ACC112 (cell line): ENCODE results near the gene NDFIP2.

Experiments
- H2AFZ ChIP-seq: fragments of 200-600 bp; sonication (generic); one replicate; pipeline ENCODE4 v1.6.0; 2017; ENCODE audit warnings: antibody characterized with exemption, low read length; ENCODE audit not compliant: unreplicated experiment
- H3K27ac ChIP-seq: fragments of 200-600 bp; sonication (generic); 2 replicates; pipeline ENCODE4 v1.5.1; 2014; ENCODE audit warnings: low read depth, mild to moderate bottlenecking, antibody characterized with exemption, low read length, moderate library complexity
- H3K27me3 ChIP-seq: fragments of 200-600 bp; sonication (generic); 2 replicates; pipeline ENCODE4 v1.6.1; 2014; ENCODE audit warnings: mild to moderate bottlenecking, antibody characterized with exemption, low read length, moderate library complexity, mixed read lengths; ENCODE audit not compliant: insufficient read depth
- H3K36me3 ChIP-seq: fragments of 200-600 bp; sonication (generic); 2 replicates; pipeline ENCODE4 v1.6.1; 2016; ENCODE audit warnings: mild to moderate bottlenecking, antibody characterized with exemption, low read length, moderate library complexity, mixed read lengths; ENCODE audit not compliant: insufficient read depth
- H3K4me1 ChIP-seq: fragments of 200-600 bp; sonication (generic); one replicate; pipeline ENCODE4 v1.6.1; 2016; ENCODE audit warnings: low read length, mixed read lengths; ENCODE audit not compliant: insufficient read depth, unreplicated experiment, control insufficient read depth
- H3K4me3 ChIP-seq: fragments of 200-600 bp; sonication (generic); 2 replicates; pipeline ENCODE4 v1.5.1; 2014; ENCODE audit warnings: mild to moderate bottlenecking, low read depth, low read length
- H3K79me2 ChIP-seq: fragments of 200-600 bp; sonication (generic); one replicate; pipeline ENCODE4 v1.6.0; 2016; ENCODE audit warnings: low read length; ENCODE audit not compliant: control insufficient read depth, unreplicated experiment, insufficient read depth

The NDFIP2 gene

GRCh38 chr13:79447141-79447540 is 33.8 kb upstream of the NDFIP2 start:
- H3K27ac ChIP-seq: no peak overlapping the region
- H3K4me1 ChIP-seq: peaks cover 9% of the 10 kb centered on the region
- H3K4me3 ChIP-seq: no peak overlapping the region
- H3K27me3 ChIP-seq: no peaks in the 10 kb centered on the region
- H3K79me2 ChIP-seq: no peaks in the 10 kb centered on the region
- no peaks in the 10 kb centered on the region for H3K36me3 ChIP-seq
- no peak overlapping the region for H2AFZ ChIP-seq

DNA sequence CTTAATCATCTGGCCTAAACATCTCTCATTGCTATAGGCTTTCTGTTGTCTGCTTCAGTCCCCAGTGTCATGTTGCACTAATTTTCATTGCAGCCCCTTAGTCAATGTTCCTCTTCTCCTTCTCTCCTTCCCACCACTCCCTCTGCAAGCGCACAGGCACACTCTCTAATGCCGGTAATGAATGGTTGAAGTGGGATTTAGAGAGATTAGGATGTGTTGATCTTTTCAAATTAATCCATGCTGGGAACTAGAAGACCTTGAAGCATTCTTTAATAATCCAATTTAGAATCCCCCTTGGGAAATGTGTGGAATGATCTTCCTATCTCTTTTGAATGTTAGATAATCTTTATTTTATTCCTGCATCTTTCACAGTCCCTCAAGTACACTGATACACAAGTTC is 33.2 kb upstream of the NDFIP2 start:
- H3K4me1 ChIP-seq: peaks cover 13% of the 10 kb centered on the region
- H3K27me3 ChIP-seq: no peaks in the 10 kb centered on the region
- H3K36me3 ChIP-seq: no peaks in the 10 kb centered on the region
- no peak overlapping the region for H3K4me3 ChIP-seq
- no peaks in the 10 kb centered on the region for H3K79me2 ChIP-seq
- no peak overlapping the region for H2AFZ ChIP-seq
- H3K27ac ChIP-seq: no peak overlapping the region

GRCh38 chr13:79448413-79448812 is 32.5 kb upstream of the NDFIP2 start:
- no peaks in the 10 kb centered on the region for H3K36me3 ChIP-seq
- no peaks in the 10 kb centered on the region for H3K27me3 ChIP-seq
- H3K79me2 ChIP-seq: no peaks in the 10 kb centered on the region
- peaks cover 13% of the 10 kb centered on the region for H3K4me1 ChIP-seq
- no peak overlapping the region for H3K4me3 ChIP-seq
- H3K27ac ChIP-seq: no peak overlapping the region
- H2AFZ ChIP-seq: no peak overlapping the region

GRCh38 chr13:79450110-79450509 is 30.8 kb upstream of the NDFIP2 start:
- Histone ChIP-seq H3K36me3 (no peaks in the 10 kb centered on the region), H3K4me3 (no peak overlapping the region), H3K4me1 (peaks cover 13% of the 10 kb centered on the region), H3K27me3 (no peaks in the 10 kb centered on the region), H2AFZ (no peak overlapping the region), H3K79me2 (no peaks in the 10 kb centered on the region), H3K27ac (no peak overlapping the region)

DNA sequence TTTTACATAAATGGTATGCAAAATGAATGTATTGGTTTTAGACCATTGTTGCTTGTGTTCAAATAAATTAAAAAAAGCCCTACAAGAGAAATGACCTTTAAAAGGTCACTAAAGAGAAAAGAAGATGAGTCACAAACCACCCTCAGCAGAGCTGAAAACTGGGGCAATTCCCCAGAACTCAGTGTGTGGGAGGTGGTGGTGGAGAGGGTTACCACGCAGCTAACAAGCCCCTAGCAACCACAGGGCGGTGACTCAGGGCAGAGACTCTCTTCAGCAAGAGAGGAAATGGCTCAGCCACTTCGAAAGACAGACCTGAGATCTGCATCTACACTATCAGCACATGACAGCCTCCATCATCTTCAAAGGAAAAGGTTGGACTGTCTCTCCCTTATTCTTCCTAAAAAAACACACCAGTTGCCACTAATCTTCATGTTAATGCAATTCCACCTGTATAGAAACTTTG is 29.4 kb upstream of the NDFIP2 start:
- H3K79me2 ChIP-seq: no peaks in the 10 kb centered on the region
- peak overlapping the region; percentile 68 for H3K27ac ChIP-seq
- peak overlapping the region; percentile 80 for H2AFZ ChIP-seq
- H3K27me3 ChIP-seq: no peaks in the 10 kb centered on the region
- no peak overlapping the region for H3K4me3 ChIP-seq
- H3K36me3 ChIP-seq: no peaks in the 10 kb centered on the region
- H3K4me1 ChIP-seq: peaks cover 13% of the 10 kb centered on the region

GRCh38 chr13:79452239-79452913 is 28.6 kb upstream of the NDFIP2 start:
- Histone ChIP-seq H3K27ac (peak overlapping the region; percentile 68), H3K4me3 (no peak overlapping the region), H3K36me3 (no peaks in the 10 kb centered on the region), H3K4me1 (peaks cover 13% of the 10 kb centered on the region), H2AFZ (peak overlapping the region; percentile 80), H3K27me3 (no peaks in the 10 kb centered on the region), H3K79me2 (no peaks in the 10 kb centered on the region)

- Histone ChIP-seq H3K36me3 (no peaks in the 10 kb centered on the region), H3K79me2 (no peaks in the 10 kb centered on the region), H2AFZ (no peak overlapping the region), H3K4me1 (peaks cover 13% of the 10 kb centered on the region), H3K27me3 (no peaks in the 10 kb centered on the region), H3K4me3 (no peak overlapping the region), H3K27ac (no peak overlapping the region)
Measured at GRCh38 chr13:79455331-79455730, 25.6 kb upstream of the NDFIP2 start.

GRCh38 chr13:79456051-79456450 is 24.9 kb upstream of the NDFIP2 start:
- Histone ChIP-seq H3K4me3 (no peak overlapping the region), H3K27me3 (no peaks in the 10 kb centered on the region), H3K36me3 (no peaks in the 10 kb centered on the region), H2AFZ (no peak overlapping the region), H3K27ac (no peak overlapping the region), H3K79me2 (no peaks in the 10 kb centered on the region), H3K4me1 (peaks cover 12% of the 10 kb centered on the region)

DNA sequence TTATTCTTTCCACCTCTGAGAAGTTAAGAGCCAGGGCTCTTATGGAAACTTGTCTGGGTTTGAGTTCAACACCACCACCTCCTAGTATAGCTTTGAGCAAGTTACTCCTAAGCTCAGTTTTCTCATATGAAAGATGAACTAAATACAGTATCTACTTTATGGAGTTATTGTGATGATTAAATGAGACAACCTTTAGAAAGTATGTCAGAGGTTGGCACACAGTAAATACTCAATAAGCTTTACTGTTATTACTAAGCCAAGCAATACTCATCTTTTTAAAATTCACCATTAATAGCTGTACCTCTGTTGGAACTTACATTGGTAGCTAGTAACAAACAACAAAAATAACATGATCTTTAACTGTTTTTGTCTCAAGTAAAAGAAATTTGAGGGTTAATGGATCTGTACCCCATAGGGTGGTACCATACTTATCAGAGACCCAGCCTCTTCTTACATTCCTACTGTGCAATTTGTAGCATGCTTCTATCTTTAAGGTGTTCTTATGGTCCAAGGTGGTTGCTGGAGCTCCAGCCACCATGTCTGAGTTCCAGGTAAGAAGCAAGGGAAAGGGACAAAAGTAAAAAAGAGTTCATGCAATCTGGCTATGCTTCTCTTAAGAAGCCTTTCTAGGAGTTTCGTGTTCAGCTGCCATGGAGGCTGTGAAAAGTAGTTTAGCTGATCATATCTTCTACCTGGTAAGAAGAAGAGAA is 24.1 kb upstream of the NDFIP2 start:
- no peak overlapping the region for H3K27ac ChIP-seq
- no peak overlapping the region for H2AFZ ChIP-seq
- H3K4me3 ChIP-seq: no peak overlapping the region
- H3K79me2 ChIP-seq: no peaks in the 10 kb centered on the region
- peaks cover 7% of the 10 kb centered on the region for H3K4me1 ChIP-seq
- H3K27me3 ChIP-seq: no peaks in the 10 kb centered on the region
- no peaks in the 10 kb centered on the region for H3K36me3 ChIP-seq

DNA sequence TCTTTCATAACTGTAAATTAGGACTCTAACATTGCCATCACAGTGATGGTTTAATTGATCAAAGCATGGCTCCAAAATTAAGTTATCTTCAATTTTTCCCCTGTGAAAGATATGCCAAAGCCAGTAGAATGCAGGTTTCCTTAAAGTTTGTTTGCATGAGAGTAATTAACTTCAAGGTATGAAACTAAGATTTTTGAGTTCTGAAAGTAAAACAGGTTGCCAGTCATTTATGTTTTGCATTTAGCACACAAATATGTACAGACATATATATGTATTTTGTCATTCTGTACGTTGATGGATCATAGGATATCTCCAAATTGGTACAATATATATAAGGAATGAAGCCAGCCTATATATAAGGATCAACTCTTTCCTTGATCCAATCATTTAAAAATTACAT is 23.6 kb upstream of the NDFIP2 start:
- Histone ChIP-seq H3K36me3 (no peaks in the 10 kb centered on the region), H3K27me3 (no peaks in the 10 kb centered on the region), H3K79me2 (no peaks in the 10 kb centered on the region), H3K27ac (no peak overlapping the region), H3K4me3 (no peak overlapping the region), H2AFZ (no peak overlapping the region), H3K4me1 (peaks cover 1% of the 10 kb centered on the region)

GRCh38 chr13:79457948-79458347 is 23.0 kb upstream of the NDFIP2 start:
- H3K4me1 ChIP-seq: no peaks in the 10 kb centered on the region
- no peaks in the 10 kb centered on the region for H3K27me3 ChIP-seq
- no peak overlapping the region for H2AFZ ChIP-seq
- no peak overlapping the region for H3K27ac ChIP-seq
- no peaks in the 10 kb centered on the region for H3K79me2 ChIP-seq
- H3K36me3 ChIP-seq: no peaks in the 10 kb centered on the region
- no peak overlapping the region for H3K4me3 ChIP-seq
